Fibroblast of skin of right quadriceps (primary cell): ENCODE results near the gene ADGRG3.
"Not testable (repeated sequence)": the region's sequence is repeated elsewhere in the genome, so short reads cannot be mapped to it uniquely, and the experiment has no call there.

Experiments
- DNase-seq: peaks from one replicate; pipeline ENCODE4 v3.0.0-alpha.2; 2013

ADGRG3 gene

GRCh38 chr16:57722210-57722499 is 54.0 kb downstream of the ADGRG3 start:
- DNase-seq = no peak

- DNase-seq = no peak
These were observed 54.5 kb downstream of the ADGRG3 start for GRCh38 chr16:57722651-57723050.

- no peak for DNase-seq
These were observed 55.1 kb downstream of the ADGRG3 start for GRCh38 chr16:57723170-57723569.

- no peak for DNase-seq
These were observed 56.4 kb downstream of the ADGRG3 start for GRCh38 chr16:57724531-57724930.

- DNase-seq = no peak
These were observed 57.0 kb downstream of the ADGRG3 start for GRCh38 chr16:57725151-57725550.

GRCh38 chr16:57725554-57725953 is 57.4 kb downstream of the ADGRG3 start:
- no peak for DNase-seq

GRCh38 chr16:57725976-57726375 is 57.9 kb downstream of the ADGRG3 start:
- DNase-seq = no peak

- DNase-seq = no peak
These were observed 58.4 kb downstream of the ADGRG3 start for GRCh38 chr16:57726433-57726947.

GRCh38 chr16:57727610-57728009 is 59.5 kb downstream of the ADGRG3 start:
- no peak for DNase-seq

GRCh38 chr16:57728336-57729181 is 60.5 kb downstream of the ADGRG3 start:
- no peak for DNase-seq

GRCh38 chr16:57729182-57729484 is 61.0 kb downstream of the ADGRG3 start:
- no peak for DNase-seq

- not testable (repeated sequence) for DNase-seq
These were observed 61.7 kb downstream of the ADGRG3 start for GRCh38 chr16:57729852-57730251.

GRCh38 chr16:57730771-57731730 is 62.9 kb downstream of the ADGRG3 start:
- DNase-seq = no peak

- peak; percentile 48 for DNase-seq
These were observed 63.9 kb downstream of the ADGRG3 start for GRCh38 chr16:57732037-57732436.

- no peak for DNase-seq
These were observed 64.6 kb downstream of the ADGRG3 start for GRCh38 chr16:57732714-57733113.

- no peak for DNase-seq
These were observed 66.3 kb downstream of the ADGRG3 start for GRCh38 chr16:57734308-57734924.

GRCh38 chr16:57734925-57735754 is 67.0 kb downstream of the ADGRG3 start:
- DNase-seq = peak; percentile 100

- peak; percentile 6 for DNase-seq
These were observed 67.8 kb downstream of the ADGRG3 start, which contains the start of gene KATNB1 for GRCh38 chr16:57735755-57736418. Gene KATNB1 (plus strand): TSS chr16:57735770. CDS start chr16:57737244, 1,474 bp downstream.

- peak; percentile 66 for DNase-seq
These were observed 68.6 kb downstream of the ADGRG3 start for GRCh38 chr16:57736419-57737351.

- no peak for DNase-seq
These were observed 70.7 kb downstream of the ADGRG3 start for GRCh38 chr16:57738844-57739243.
